Activated T-cell treated with anti-CD3 and anti-CD28 coated beads, Interleukin-2, amount 50 U/mL, for 72 hours (primary cell): Measurements from ENCODE around the gene PRKD2. TPM values are rescaled to one million over a fixed set of nuclear protein-coding genes. Genes with fewer than 3 reads are reported as not detected.
A peak's percentile ranks its signal among the peaks of the same experiment; 100 is the strongest.
"Not testable (repeated sequence)": the region's sequence is repeated elsewhere in the genome, so short reads cannot be mapped to it uniquely, and the experiment has no call there.

ENCODE experiments used
- ATAC-seq, 2 donors: fragments of 150-1000 bp; cut with Tn5 transposase; replicated peaks in 1 of 2; 2 replicates each; pipeline ENCODE4 v1.10.0; 2021; ENCODE audit warnings: moderate library complexity in 2 of 2, mild to moderate bottlenecking in 1 of 2
- DNase-seq, 2 donors: peaks; one replicate each; pipeline ENCODE4 v3.0.0; 2021 to 2022; ENCODE audit warnings: mixed read lengths in 1 of 2
- H3K27ac Mint-ChIP-seq: one replicate; pipeline ENCODE4 v1.8.0; 2022; ENCODE audit warnings: mild to moderate bottlenecking, moderate library complexity, mixed read lengths
- H3K27me3 Mint-ChIP-seq: one replicate; pipeline ENCODE4 v1.8.0; 2022; ENCODE audit warnings: low read depth, mixed read lengths
- H3K36me3 Mint-ChIP-seq, 2 donors: one replicate each; pipeline ENCODE4 v1.8.0; 2022; ENCODE audit warnings: mixed read lengths in 2 of 2, mild to moderate bottlenecking in 1 of 2; ENCODE audit not compliant: insufficient read depth in 2 of 2
- H3K4me1 Mint-ChIP-seq: one replicate; pipeline ENCODE4 v1.8.0; 2022; ENCODE audit warnings: low read depth, mixed read lengths
- H3K4me3 Mint-ChIP-seq, 2 donors: one replicate each; pipeline ENCODE4 v1.8.0; 2022; ENCODE audit warnings: mild to moderate bottlenecking in 2 of 2, mixed read lengths in 2 of 2, moderate library complexity in 2 of 2
- H3K9me3 Mint-ChIP-seq, 2 donors: one replicate each; pipeline ENCODE4 v1.8.0; 2022; ENCODE audit warnings: mixed read lengths in 2 of 2
- total RNA-seq, 2 donors: library from RNA; stranded (reverse); gene quantifications; one replicate each; pipeline ENCODE4 v1.2.3, GENCODE V29; 2022

PRKD2 gene
- total RNA-seq, 2 donors from 2014 or later: 82.0 to 92.9 TPM

DNA sequence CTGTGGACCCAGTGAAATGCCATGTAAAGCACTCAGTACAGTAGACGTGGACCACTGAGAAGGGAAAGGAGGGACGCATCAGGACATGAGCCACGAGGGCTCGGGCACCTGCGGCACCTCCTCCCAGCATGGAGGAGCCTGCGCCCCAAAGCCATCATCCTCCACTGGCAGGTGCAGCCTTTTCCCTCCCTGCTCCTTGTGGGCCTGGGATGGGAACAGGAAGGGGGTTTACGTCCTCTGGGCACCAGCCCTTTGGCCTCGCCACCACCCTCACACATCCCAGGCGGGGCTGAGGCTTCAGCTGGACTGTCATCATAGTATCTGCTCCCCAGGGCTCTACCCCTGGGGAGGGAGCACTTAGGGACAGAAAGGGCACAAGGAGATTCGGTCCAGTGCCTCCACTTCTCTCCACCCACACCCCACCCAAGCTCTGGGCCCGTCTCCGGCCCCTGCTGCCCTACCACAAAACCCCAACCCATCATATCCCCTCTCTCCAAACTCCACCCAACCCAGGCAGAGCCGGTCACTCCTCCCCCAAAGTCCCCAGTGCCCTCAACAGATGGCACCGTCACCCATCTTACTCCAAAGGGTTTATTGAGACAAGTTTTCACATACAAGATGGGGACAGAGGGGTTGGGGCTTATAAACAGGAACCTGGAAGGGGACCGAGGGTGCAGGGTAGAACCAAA, 2.2 kb upstream of the PRKD2 start:
- no peaks in the 10 kb centered on the region for H3K9me3 Mint-ChIP-seq
- peak overlapping the region; percentile 64 to 96 for H3K4me3 Mint-ChIP-seq
- H3K4me1 Mint-ChIP-seq: peaks cover 37% of the 10 kb centered on the region
- DNase-seq (no peak), ATAC-seq (no peak)
- no peak overlapping the region for H3K27ac Mint-ChIP-seq
- no peaks in the 10 kb centered on the region for H3K27me3 Mint-ChIP-seq
- H3K36me3 Mint-ChIP-seq: peaks cover 2 to 7% of the 10 kb centered on the region in 2 donors

DNA sequence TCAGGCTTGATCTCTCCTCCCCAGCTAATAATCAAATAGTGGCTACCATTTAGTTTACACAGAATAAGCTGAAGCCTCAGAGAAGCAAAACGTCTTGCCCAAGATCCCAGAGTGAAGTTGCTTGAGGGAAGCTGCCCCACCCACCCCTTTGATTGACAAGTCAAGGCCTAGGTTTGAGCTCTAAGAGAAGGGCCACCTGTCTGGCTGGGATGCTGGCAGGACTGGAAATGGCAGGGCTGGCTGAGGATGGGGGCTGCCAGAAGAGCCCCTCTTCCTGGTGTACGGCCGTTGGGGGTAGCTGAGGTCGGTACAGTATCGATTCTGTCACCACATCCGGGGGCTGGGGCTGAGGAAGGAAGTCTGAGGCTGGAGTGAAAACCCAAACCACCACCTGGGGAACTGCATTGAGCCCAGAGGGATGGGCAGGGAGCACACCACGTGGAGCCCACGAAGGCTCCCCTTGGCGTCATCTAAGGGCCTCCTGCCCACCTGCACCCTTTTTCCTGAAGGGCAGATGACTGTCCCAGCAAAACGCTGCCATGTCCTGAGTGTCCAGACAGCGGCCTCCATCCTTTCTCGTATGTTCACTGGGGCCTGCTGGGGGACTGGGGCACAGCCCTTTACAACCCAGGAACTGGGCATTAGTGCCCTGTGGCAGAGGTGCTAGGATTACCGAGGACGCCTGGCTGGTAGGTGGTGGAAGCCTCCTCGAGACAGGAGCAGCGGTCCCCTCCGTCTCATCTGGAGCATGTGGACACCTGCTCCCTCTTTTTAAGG, 1.4 kb upstream of the PRKD2 start:
- H3K27me3 Mint-ChIP-seq: no peaks in the 10 kb centered on the region
- H3K9me3 Mint-ChIP-seq: no peaks in the 10 kb centered on the region
- H3K27ac Mint-ChIP-seq: peak overlapping the region; percentile 80
- DNase-seq (peak; percentile 56 to 60), ATAC-seq (peak; percentile 18 to 23)
- H3K36me3 Mint-ChIP-seq: peaks cover 2 to 7% of the 10 kb centered on the region in 2 donors
- H3K4me3 Mint-ChIP-seq: peak overlapping the region; percentile 86 to 96
- peaks cover 42% of the 10 kb centered on the region for H3K4me1 Mint-ChIP-seq

DNA sequence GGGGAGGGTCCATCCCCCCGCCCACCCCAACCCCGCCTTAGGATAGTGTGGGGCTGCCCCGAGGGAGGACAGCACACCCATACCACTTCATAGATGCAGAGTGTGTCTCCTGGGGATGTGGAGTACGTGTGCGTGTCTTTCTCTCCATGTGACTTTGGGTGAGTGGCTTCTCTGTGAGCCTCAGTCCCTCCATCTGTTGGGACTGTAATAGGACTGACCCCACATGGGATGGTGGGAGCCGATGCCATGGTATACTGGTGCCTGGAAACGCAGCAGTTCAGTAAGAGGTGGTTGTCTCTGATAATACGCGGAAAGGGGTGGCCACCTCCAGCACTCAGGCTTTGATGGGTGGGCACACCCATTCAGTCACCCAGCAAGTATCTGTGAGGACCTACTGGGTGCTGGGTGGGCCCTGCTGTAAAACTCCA, 816 bp upstream of the PRKD2 start:
- H3K4me1 Mint-ChIP-seq: peaks cover 47% of the 10 kb centered on the region
- H3K9me3 Mint-ChIP-seq: no peaks in the 10 kb centered on the region
- DNase-seq: peak in 1 of 2 donors; percentile 19
- peak overlapping the region; percentile 80 for H3K27ac Mint-ChIP-seq
- H3K27me3 Mint-ChIP-seq: no peaks in the 10 kb centered on the region
- peak; percentile 19 to 32 for ATAC-seq
- peaks cover 2 to 7% of the 10 kb centered on the region in 2 donors for H3K36me3 Mint-ChIP-seq
- H3K4me3 Mint-ChIP-seq: peak overlapping the region; percentile 86 to 96

DNA sequence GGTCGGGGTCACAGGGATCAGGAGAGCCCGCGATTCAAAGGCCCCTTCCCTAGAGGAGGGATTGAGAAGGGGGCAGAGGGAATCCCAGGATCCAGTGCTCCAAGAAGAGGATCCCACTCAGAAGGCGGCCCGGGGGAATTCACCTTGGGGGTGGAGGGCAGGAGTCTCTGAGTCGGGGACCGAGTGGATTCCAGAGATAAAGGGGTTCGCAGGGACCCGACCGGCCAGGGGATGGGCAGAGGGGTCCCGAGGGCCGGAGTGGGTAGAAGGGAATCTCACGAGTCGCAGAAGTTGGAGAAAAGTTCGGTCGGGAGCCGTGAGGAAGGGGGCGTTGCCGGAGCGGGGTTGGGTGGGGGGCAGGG, 261 bp downstream of the PRKD2 start:
- Mint-ChIP-seq H3K36me3 (peaks cover 2 to 3% of the 10 kb centered on the region in 2 donors), H3K4me1 (peaks cover 40% of the 10 kb centered on the region), H3K9me3 (no peaks in the 10 kb centered on the region), H3K27ac (peak overlapping the region; percentile 97), H3K27me3 (no peaks in the 10 kb centered on the region), H3K4me3 (peak overlapping the region; percentile 86 to 96)
- peak in 1 of 2 donors; percentile 3 for ATAC-seq
- DNase-seq: no peak

DNA sequence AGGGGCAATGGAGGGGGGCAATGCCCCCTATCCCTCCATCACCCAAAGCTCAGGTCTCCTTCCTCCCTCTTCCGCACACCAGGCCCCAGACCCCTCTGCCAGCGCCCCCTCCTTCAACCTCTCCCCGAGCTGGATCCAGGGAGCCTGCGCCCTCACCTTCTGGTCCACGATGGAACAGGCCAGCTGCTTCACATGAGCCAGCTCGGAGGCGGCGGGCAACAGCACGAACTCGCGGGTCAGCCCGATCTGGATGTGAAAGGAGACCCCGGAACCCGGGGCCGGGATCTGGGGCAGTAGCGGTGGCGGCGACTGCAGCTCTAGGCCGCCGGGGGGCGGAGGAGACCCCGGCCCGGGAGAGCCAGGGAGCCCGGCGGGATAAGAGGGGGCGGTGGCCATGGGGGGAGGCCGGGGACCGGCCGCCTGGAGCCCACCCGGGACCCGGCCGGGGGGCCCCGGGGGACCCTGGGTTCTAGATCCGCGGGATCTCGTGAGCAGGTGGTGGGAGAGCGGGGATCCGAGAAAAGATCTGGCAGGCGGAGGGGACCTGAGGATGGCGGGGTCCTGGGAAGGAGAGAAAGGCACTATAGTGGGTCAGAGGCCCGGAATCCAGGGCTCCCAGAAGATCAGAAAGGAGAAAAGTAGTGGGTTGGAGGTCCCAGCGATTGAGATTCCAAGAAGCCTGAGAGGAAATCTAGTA, 791 bp downstream of the PRKD2 start:
- H3K27me3 Mint-ChIP-seq: no peaks in the 10 kb centered on the region
- H3K9me3 Mint-ChIP-seq: no peaks in the 10 kb centered on the region
- H3K27ac Mint-ChIP-seq: peak overlapping the region; percentile 97
- H3K4me3 Mint-ChIP-seq: peak overlapping the region; percentile 86 to 96
- DNase-seq (peak; percentile 31 to 33), ATAC-seq (no peak)
- peaks cover 40% of the 10 kb centered on the region for H3K4me1 Mint-ChIP-seq
- H3K36me3 Mint-ChIP-seq: peaks cover 2 to 3% of the 10 kb centered on the region in 2 donors

DNA sequence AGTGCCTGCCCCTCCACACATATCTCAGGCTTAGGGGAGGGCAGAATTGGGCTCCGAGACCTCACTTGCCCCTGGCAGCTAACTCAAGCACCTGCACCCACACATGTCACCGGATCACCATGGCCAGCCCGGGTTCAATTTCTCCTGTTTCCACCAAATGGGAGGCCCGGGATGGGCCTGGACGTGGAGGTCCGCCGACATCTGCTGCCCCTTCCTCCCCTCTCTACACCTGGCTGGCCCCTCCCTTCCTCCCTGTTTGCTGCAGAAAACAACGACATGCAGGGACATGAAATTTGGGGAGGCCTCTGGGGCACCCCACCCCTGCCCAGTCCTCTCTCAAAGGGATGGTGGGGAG, 1.3 kb downstream of the PRKD2 start:
- ATAC-seq (no peak), DNase-seq (no peak)
- Mint-ChIP-seq H3K4me3 (peak overlapping the region; percentile 86 to 96), H3K27me3 (no peaks in the 10 kb centered on the region), H3K27ac (peak overlapping the region; percentile 87), H3K9me3 (no peaks in the 10 kb centered on the region), H3K4me1 (peaks cover 40% of the 10 kb centered on the region), H3K36me3 (peaks cover 2 to 3% of the 10 kb centered on the region in 2 donors)

DNA sequence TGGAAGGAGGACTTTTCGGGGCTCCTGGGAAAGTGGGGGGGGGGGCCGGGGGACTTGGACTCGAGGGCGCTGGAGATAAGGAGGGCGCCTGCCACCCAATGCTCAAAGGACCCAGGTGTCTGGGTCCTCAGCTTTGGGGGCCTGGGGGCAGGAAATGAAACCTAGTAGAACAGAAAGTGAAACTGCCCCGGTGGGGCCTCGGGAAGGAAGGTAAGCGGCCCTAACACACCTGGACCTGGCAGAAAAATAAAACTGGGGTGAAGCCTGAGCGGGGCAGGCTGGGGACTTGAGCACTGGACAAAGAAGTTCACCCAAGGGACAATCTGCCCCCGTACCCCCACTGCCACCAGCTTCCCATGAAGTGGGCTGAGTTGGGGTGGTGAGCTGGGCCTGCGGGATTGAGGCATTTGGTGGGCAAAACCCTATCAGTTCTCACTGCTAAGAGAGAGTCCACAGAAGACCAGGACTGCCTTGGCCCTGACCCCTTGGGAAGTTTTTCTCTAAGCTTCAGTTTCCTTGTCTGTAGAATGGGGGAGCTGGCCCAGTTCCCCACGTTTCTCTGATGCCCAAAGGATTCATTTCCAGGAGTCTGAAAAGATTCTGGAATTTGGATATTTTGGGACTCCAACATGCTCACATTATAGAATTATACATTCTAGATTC, 2.3 kb downstream of the PRKD2 start:
- ATAC-seq: peak; percentile 50
- peaks cover 39% of the 10 kb centered on the region for H3K4me1 Mint-ChIP-seq
- H3K4me3 Mint-ChIP-seq: peak overlapping the region; percentile 86 to 96
- no peaks in the 10 kb centered on the region for H3K27me3 Mint-ChIP-seq
- H3K27ac Mint-ChIP-seq: peak overlapping the region; percentile 87
- peak; percentile 71 to 76 for DNase-seq
- no peaks in the 10 kb centered on the region for H3K9me3 Mint-ChIP-seq
- H3K36me3 Mint-ChIP-seq: peaks cover 2 to 8% of the 10 kb centered on the region in 2 donors

DNA sequence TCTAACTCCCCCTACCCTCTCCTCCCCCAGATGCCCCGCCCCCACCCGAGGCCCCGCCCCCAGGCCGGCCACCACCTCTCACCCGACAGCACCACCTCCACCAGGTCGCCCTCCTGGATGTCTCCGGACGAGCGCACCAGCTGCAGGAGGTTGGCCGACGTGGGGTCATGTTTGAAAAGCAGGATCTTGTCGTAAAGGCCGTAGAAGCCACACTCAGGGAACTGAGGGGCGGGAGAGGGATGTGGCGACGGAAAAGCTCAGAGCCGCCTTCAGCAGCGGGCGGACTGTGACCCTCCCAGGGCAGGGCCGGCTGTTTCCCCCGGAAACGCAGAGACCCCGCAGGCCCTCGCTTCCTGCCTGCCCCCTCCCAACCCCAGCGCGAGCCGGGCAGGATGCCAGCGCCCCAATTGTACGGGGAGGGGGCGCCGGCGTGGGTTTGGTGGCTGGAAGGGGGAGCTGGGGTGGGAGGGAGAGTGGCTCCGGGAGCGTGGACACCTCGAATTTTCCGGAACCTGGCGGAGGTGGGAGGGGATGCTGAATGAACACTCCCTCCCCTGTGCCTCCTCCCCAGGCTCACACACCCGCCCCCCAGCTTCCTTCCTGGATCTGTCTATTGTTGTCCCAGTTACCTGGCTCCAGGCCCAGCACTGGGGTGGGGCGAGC, 3.0 kb downstream of the PRKD2 start:
- Mint-ChIP-seq H3K27ac (peak overlapping the region; percentile 93), H3K4me3 (peak overlapping the region; percentile 86 to 96), H3K9me3 (no peaks in the 10 kb centered on the region), H3K36me3 (peaks cover 2 to 8% of the 10 kb centered on the region in 2 donors), H3K4me1 (peaks cover 33% of the 10 kb centered on the region), H3K27me3 (no peaks in the 10 kb centered on the region)
- ATAC-seq (peak; percentile 30 to 40), DNase-seq (peak; percentile 62 to 65)

DNA sequence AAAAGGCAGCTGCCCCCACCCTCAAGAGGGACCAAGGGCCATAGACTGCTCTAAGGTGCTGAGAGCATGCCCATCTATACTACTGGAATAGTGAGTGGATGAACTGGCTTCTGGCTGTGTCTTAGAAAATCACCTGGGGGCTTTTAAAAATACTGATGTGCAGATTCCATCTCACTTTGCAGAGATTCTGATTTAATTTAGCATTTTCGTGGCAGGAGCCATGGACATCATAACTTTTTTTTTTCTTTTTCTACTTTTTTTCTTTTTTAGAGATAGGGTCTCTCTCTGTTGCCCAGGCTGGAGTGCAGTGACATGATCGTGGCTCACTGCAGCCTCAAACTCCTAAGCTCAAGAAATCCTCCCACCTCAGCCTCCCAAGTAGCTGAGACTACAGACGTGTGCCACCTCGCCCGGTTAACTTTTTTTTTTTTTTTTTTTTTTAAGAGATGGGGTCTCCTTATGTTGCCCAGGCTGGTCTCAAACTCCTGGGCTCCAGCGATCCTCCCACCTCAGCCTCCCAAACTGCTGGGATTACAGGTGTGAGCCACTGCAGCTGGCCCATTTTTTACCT, 4.1 kb downstream of the PRKD2 start:
- not testable (repeated sequence) for H3K27ac Mint-ChIP-seq, H3K27me3 Mint-ChIP-seq, H3K9me3 Mint-ChIP-seq, DNase-seq, H3K36me3 Mint-ChIP-seq, ATAC-seq
- Mint-ChIP-seq H3K4me3 (peak overlapping the region in 1 of 2 donors; percentile 96), H3K4me1 (peaks cover 22% of the 10 kb centered on the region)

DNA sequence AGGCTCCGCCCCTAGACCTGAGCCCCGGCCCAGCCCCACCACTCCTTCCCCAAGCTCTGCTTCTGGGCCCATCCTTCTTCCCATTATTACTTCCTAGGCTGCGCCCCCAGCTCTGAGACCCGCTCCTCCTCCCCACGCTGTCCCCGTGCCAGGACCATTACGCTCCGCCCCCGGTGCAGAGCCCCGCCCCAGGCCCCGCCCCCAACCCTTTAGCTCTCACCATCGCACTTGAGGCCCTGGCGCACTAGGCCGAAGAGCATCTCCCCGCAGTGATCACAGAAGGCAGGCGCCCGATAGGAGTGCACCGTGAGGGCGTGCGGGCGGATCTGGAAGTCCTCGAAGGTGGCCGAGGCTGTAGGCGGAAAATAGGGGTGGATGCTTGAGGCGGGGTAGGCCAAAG, 6.2 kb downstream of the PRKD2 start:
- Mint-ChIP-seq H3K36me3 (peaks cover 2 to 9% of the 10 kb centered on the region in 2 donors), H3K4me1 (peaks cover 17% of the 10 kb centered on the region), H3K27me3 (no peaks in the 10 kb centered on the region), H3K27ac (no peak overlapping the region), H3K4me3 (no peak overlapping the region), H3K9me3 (no peaks in the 10 kb centered on the region)
- ATAC-seq: no peak
- no peak for DNase-seq

DNA sequence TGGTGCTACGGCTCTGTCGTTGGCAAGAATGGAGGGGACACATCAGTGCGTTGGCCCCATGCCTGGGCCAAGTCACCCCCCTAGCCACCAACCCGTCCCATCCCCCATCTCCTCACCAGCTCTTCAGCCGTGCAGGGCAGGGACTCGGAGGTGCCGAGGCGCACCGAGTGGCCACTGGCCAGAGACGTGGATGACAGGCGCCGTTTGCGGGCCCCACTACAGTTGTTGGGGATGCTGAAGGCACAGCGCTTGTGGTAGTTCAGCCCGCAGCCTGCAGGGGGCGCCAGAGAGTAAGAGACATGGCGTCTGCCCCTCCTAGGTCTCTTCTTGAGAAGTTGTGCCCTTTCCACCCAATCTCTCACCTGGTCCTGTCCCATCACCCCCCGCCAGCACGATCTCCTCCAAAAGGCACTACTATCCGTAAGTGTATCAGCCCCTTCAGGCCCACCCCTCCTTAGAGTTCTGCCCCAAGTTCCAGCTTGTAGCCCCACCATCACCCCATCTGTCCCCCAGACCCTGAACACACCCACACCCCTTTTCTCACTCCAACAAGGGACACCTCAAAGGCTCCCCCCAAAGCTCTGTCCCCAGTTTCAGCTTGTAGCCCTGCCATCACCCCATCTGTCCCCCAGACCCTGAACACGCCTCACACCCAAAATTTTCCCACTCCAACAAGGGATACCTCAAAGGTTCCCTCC, 12.4 kb downstream of the PRKD2 start:
- H3K4me1 Mint-ChIP-seq: peaks cover 11% of the 10 kb centered on the region
- H3K4me3 Mint-ChIP-seq: no peak overlapping the region
- DNase-seq: peak; percentile 86 to 89
- peak; percentile 82 for ATAC-seq
- H3K27me3 Mint-ChIP-seq: no peaks in the 10 kb centered on the region
- H3K36me3 Mint-ChIP-seq: peaks cover 9 to 14% of the 10 kb centered on the region in 2 donors
- H3K9me3 Mint-ChIP-seq: no peaks in the 10 kb centered on the region
- peak overlapping the region; percentile 77 for H3K27ac Mint-ChIP-seq
